GM23338 (cell line): Measurements from ENCODE around the gene CCNB3.

ENCODE experiments used
- CTCF ChIP-seq, 2 experiments: fragments of 200-600 bp in 1 of 2; sonication (generic) in 1 of 2; conservative IDR thresholded peaks; 2 replicates each; pipeline versions ENCODE4 v1.5.1 to v1.6.1; 2016 to 2017; ENCODE audit warnings: antibody characterized with exemption in 2 of 2, low read depth in 2 of 2, mild to moderate bottlenecking in 2 of 2, moderate library complexity in 1 of 2
- ETS1 ChIP-seq: IDR thresholded peaks from 2 replicates; pipeline ENCODE4 v1.6.1; 2016; ENCODE audit warnings: antibody characterized with exemption
- EZH2 ChIP-seq: fragments of 200-600 bp; sonication (generic); IDR thresholded peaks from one replicate; pipeline ENCODE4 v1.8.0; 2017; ENCODE audit warnings: antibody characterized with exemption, mild to moderate bottlenecking, low read depth; ENCODE audit not compliant: unreplicated experiment
- EZH2phosphoT487 ChIP-seq: fragments of 200-600 bp; sonication (generic); IDR thresholded peaks from one replicate; pipeline ENCODE4 v1.8.1; 2018; ENCODE audit warnings: antibody characterized with exemption; ENCODE audit not compliant: unreplicated experiment
- POLR2AphosphoS5 ChIP-seq: IDR thresholded peaks from 2 replicates; pipeline ENCODE4 v1.6.1; 2016; ENCODE audit warnings: antibody characterized with exemption, low read depth

- TF ChIP-seq POLR2AphosphoS5 (no peak), EZH2phosphoT487 (no peak), ETS1 (no peak), CTCF (conservative IDR thresholded peaks at IDR 0.05; ENCODE audit: low read depth in 2 of 2) (no peak), EZH2 (no peak)
Measured at GRCh38 chrX:50202539-50202938, 2.0 kb upstream of the CCNB3 start.
